ENCODE results near the gene RAD51B.

DNA sequence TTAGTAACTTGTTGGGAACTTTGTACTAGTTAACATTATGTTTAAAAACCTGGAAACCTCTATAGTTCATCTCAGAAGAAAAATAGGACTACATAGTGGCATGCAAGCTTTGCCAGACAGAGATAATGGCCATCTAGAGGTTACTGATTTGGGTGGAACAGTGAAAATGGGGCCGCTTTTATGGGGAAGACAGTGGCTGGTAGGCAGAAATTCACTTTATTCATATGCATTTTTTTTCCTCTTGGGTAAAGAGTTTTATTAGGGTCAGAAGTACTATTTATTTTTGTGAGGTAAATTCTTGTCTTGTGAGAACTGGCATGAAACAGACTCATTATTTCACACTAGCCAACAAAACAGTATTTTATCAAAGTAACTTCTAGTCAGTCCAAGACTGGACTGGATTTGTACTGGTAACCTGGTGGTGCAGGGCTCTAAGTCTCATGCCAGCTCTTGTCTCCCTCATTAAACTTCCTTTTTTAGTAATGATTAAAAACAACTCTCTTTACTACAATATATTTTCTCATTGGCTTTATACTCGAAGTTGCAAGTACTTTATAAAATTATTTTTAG lies 345.8 kb downstream of the RAD51B start:
- TF ChIP-seq, protein P1, sequence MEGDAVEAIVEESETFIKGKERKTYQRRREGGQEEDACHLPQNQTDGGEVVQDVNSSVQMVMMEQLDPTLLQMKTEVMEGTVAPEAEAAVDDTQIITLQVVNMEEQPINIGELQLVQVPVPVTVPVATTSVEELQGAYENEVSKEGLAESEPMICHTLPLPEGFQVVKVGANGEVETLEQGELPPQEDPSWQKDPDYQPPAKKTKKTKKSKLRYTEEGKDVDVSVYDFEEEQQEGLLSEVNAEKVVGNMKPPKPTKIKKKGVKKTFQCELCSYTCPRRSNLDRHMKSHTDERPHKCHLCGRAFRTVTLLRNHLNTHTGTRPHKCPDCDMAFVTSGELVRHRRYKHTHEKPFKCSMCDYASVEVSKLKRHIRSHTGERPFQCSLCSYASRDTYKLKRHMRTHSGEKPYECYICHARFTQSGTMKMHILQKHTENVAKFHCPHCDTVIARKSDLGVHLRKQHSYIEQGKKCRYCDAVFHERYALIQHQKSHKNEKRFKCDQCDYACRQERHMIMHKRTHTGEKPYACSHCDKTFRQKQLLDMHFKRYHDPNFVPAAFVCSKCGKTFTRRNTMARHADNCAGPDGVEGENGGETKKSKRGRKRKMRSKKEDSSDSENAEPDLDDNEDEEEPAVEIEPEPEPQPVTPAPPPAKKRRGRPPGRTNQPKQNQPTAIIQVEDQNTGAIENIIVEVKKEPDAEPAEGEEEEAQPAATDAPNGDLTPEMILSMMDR (optimal IDR thresholded peaks at IDR 0.05 in 1 of 3, IDR thresholded peaks at IDR 0.05 in 1 of 3, conservative IDR thresholded peaks at IDR 0.05 in 1 of 3; ENCODE audit: extremely low read depth in 1 of 3, insufficient read depth in 2 of 3, low read length in 3 of 3) = no peak
- TF ChIP-seq EZH2 (IDR thresholded peaks at IDR 0.05; ENCODE audit: low read length) = no peak

All from keratinocyte (primary cell).